NCI-H526 (cell line): ENCODE data around the gene GRIA1.
A peak's percentile ranks its signal among the peaks of the same experiment; 100 is the strongest.
"Not testable (repeated sequence)": the region's sequence is repeated elsewhere in the genome, so short reads cannot be mapped to it uniquely, and the experiment has no call there.

Experiments
- DNase-seq, 2 experiments: peaks; one replicate each; lab custom pipeline; 2025; lab: John Stamatoyannopoulos, UW

Gene GRIA1

DNA sequence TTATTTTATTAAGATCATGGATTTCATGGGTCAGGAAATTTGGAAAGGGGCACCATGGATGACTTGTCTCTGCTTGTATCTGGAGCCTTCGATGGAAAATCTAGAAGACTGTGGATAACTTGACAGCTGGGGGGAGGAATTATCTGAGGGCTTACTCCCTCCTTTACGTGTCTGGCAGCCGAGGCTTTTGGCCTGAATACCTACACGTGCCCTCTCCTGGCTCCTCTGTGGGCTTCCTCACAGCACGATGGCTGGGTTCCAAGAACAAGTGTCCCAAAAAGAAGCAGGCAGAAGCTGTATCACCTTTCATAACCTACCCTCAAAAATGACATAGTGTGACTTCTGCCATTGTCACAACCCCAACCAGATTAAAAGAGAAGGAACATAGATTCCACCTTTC lies 228.9 kb downstream of the GRIA1 start:
- DNase-seq = no peak

DNA sequence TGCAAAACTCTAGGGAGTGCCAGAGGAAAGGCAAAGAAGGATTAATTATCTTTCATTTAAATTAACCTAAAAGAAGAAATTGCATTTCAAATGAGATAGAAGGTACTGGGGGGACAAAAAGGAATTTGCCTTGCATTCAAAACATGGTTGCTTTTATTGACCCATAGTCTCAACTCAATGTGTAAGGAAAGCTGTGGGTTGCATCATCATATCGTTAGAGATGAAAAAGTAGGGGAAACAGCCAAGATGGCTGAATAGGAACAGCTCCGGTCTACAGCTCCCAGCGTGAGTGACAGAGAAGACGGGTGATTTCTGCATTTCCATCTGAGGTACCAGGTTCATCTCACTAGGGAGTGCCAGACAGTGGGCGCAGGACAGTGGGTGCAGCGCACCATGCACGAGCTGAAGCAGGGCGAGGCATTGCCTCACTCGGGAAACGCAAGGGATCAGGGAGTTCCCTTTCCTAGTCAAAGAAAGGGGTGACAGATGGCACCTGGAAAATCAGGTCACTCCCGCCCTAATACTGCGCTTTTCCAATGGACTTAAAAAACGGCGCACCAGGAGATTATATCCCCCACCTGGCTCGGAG lies 232.6 kb downstream of the GRIA1 start:
- DNase-seq = not testable (repeated sequence)

DNA sequence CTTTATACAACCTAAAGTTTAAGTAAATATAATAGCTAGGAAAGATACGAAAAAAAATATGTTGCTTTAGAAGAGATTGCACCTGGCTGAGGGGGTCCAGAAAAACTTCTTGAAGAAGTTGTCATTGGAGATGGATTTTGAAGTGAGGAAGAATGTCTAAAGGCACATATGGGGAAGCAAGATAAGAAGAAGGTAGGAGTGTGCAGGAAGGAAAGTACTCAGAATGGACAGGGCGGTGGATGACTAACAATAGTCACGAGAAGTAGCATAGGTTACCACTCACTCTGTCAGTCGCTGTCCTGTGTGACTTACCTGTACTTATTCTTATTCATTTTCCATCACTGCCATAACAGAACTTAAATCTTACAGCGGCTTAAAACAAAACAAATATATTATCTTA lies 251.6 kb downstream of the GRIA1 start:
- no peak for DNase-seq

DNA sequence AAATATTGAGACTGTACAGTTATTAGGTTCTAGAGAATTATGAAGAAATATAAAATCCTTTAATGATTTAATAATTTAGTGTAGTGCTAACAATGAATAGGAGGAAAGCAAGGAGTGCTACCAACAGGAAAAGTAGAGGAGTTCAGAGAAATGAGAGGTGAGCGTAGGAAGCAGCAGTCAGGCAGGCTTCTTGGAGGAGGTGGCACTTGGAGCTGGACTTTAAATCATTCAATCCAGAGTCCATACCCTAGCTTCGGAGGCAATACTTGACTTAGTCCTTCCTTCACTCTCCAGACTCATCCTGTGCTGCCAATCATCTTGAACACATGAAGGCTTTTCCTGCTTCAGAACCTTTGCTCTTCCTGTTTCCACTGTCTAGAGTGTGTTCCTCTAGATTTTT lies 254.3 kb downstream of the GRIA1 start:
- DNase-seq = no peak

DNA sequence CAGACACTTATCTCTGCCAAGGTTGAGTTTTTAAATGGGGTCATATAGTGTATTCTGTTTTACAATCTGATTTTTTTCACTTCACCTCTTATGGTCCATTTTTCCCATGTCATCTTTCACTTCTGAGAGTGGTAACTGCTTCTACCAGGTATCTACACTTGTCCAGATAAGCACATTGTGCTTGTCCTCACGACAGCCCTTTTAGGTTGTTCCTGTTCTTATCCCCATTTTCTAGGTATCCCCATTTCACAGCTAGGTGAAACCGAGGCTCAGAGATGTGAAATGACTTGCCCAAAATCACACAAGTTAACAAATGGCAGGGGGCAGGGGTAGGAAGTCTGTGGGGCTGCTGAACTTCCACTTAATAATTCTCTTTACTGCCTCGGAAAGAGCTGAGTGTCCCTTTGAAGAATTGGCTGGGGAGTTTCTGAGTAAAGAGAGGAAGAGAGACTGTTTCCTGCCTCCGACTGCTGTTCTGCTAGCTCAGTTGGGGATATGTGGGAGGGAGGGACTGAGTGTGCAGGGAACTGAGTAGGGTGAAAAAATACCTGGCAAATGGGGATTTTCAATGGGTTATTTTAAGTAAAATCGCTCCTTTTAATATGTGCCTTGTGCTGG lies 255.4 kb downstream of the GRIA1 start:
- no peak for DNase-seq

DNA sequence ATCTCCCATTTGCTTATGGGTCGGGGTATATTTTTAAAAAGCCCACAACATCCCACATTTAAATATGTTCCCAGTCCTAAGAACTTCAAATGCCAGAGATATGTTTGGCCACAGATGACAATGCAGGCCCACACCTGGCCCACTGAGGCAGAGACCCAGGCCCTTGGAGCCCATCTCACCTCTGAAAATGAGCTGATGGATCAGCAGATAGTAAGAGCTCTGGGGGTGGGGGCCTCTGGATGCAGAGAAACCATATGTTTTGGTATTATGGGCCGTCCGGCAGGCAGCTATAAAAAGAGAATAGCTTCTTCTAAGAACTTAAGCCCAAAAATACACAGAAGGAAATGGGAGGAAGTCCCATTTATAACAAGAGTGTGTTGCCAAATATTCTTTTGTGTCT lies 256.0 kb downstream of the GRIA1 start:
- no peak for DNase-seq

DNA sequence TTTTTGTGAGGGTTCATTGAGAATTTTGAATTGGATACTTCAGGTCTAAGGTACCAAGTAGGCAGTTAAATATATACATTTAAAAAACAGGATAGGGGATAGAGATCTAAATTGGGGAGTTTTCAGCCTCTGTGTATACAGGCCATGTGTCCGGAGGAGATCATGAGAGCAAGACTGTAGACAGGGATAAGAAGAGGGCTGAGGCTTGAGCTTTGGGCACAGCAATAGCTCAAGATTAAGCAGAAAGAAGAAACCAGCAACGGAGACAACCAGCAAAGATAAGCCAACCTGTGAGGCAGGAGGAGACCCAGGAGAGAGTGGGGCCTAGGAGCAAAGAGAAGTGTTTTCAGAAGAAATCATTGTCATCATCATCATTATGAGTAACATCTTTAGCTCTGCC lies 258.4 kb downstream of the GRIA1 start:
- no peak for DNase-seq

DNA sequence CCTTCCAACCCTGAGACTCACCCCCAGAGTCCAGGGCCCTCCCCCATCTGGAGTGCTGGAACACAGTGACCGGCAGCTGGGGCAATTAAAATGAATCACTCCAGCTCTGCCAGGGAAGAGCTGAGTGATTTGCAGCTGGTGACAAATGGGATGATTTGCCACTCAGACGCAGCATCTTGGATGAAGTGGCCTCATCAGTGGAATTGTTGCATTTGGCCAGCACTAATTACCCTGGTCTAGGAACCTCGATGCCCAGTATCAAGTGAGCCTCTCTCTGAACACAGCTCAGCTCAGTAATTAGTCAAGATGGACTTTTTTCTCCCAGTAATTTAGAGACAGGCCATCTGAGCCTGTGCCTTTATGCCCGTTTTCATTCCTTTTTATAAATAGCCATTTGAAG lies 259.5 kb downstream of the GRIA1 start:
- no peak for DNase-seq

DNA sequence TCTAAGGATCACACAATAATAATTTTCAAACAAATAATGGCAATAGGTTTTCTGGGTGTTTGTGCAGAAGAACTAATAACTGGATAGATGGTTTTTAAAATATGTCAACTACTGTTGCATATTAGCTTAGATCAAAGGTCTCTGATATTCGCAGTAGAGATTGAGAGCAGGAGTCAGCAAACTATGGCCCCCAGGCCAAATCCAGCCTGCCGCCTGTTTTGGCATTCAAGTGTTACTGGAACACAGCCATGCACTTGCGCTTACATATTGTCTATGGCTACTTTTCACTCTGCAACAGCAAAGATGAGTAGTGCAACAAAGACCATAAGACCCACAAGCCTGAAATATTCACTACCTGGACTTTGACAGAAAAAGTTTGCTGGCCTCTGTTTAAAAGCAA lies 260.8 kb downstream of the GRIA1 start:
- no peak for DNase-seq

DNA sequence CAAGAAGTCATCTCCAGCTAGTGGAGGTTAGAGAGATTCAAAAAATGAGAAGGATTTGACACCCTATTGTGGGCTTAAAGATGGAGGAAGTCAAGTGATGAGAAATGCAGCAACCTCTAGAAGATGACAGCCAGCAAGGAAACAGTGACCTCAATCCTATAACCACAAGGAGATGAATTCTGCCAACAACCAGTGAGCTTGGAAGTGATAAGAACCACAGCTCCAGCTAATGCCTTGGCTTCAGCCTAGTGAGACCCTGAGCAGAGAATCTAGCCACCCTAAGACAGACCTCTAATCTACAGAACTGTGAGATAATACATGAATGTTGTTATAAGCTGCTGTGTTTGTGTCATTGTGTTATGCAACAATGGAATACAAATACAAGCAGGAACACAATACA lies 262.4 kb downstream of the GRIA1 start:
- DNase-seq = no peak

DNA sequence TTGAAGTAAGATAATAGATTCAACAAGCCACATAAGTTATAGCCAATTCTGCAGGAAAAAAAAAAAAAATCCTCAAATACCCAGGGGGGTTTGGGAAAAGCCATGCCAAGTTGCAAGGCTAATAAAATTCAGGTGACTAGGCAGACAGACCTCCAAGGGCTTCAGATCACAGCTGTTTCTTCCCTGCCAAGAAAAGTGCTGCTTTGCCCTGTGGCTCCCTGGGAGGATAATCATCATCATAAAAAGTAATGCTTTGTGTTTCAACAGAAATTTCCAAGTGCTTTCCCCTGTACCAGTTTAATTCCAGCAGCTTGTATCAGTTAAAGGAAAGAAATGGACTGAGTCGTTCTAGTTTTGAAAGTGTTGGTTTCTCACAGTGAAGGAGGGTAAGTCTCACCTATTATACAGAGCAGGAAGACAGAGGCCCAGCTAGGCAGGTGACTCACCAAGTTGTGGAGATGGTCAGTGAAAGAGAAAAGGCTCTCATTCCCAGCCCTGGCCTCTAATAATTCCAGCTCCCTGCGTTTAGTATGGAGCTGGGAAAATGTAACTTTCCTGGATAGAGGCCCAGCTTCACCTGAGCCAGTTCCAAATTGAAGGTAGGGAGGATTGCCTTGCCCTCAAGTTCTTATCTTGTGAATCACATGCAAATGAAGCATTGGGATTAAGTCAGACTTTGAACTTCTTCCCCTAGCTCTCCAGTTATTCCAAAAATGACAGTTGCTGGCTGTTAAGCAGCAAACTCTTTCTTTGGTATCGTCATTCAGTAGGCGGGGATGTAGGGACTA lies 263.4 kb downstream of the GRIA1 start:
- no peak for DNase-seq

DNA sequence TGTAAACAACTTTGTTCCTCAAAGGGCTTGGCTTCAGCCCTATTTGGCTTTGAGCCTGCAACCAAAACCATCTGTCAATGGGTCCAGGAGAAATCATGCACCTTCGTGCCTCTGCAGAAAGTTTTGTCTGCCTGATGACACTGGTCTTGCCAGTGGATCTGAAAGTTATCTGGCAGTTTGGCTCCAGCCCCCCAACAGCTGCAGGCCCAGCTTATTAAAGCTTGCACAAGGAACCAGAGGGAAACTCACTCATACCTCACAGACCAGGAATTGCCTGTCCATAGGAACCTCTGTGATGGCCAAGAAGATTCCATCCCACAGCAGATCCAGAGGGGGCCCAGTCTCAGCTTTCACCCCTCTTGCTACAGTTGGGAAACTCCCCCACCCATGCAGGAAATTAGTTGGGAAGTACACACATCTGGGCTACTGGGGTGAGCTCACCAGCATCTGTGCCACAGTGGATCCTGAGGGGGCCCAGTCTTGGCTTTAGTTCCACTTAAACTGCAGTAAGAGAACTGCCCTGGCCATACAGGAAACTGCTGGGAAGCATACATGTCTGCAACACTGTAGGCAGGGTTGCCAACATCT lies 265.5 kb downstream of the GRIA1 start:
- no peak for DNase-seq

DNA sequence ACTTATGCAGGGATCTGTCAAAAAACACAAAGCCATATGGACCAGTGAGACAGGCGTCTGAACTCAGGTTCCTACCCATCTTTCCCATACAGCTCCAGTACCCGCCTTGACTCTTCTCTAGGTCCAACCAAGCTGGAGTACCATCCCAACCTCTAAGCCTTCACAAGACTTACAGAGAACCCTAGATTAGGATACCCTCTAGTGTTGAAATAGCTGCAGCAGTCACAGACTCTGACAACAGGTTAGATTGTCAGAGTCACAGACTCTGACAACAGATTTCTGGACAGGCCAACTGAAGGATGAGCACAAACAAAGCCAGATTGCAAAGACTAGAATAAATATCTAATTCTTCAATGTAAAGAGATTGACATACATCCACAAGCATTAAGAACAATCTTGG lies 266.1 kb downstream of the GRIA1 start:
- no peak for DNase-seq

DNA sequence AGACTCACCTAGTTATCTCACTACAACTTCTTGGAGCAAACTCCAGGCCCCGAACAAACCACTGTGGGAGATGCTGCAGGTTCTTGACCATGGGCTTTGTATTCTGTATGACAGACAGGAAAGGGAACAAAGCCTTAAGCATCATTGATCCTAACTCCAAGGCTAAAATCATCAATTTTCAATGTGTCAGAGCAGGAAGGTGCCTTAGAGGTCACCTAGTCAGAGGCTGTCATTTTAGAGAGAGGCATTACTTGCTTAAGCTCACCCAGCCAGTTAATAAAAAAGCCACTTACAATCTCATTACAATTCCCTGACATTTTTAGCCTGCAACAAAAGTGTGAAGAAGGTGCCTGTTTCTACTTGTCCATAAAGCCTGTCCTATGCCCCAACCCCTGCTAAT lies 275.5 kb downstream of the GRIA1 start:
- no peak for DNase-seq

DNA sequence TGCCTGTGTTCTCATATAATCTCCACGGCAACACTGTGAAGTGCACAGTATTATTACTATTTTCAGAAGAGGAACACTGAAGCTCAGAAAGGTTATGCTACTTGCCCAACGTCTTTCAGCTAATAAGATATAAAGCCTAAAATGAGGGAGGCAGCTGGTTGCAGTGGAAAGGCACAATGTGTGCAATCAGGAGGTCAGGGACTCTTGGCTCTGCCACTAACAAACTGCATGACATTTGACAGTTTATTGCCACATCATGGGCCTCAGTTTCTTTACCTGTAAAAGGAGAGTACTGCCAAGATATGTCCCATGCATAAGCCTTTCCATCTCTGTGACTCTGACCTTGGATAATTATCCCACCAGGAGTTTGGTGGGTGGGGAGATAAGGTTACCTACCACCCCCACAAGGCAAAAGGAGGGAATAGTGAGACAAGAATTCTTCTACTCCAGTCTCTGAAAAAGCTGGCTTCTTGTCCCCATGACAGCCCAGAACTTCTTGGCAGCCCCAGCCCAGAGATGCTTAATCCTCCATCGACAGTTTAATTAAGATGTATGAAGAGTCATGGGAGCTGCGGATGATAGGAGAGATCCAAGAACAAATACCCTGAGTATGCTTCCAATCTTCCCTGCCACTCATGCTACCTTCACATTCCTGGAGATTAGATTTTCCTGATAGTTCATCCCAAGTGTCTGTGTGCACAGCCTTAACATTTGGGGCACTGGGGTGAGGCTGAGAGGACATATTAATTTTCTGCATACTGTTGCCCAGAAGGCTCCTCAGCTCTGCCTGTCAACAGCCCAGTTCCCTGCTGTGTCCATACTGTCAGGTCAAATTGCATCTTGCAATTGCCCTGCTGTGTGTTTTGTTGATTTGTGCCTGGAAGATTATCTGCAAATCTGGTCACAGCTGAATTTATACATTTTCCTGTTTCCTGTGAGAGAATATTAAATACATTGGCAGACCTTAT lies 277.0 kb downstream of the GRIA1 start:
- no peak for DNase-seq

DNA sequence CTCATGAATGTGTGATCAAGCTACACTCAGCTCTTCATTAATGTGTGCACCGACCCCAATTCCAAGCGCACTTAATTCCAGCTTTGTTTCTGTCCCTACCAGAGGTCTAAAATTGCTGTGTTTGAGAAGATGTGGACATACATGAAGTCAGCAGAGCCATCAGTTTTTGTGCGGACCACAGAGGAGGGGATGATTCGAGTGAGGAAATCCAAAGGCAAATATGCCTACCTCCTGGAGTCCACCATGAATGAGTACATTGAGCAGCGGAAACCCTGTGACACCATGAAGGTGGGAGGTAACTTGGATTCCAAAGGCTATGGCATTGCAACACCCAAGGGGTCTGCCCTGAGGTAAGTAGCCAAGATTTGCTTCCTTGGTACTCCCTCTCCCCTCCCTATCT lies 279.6 kb downstream of the GRIA1 start:
- DNase-seq = no peak

DNA sequence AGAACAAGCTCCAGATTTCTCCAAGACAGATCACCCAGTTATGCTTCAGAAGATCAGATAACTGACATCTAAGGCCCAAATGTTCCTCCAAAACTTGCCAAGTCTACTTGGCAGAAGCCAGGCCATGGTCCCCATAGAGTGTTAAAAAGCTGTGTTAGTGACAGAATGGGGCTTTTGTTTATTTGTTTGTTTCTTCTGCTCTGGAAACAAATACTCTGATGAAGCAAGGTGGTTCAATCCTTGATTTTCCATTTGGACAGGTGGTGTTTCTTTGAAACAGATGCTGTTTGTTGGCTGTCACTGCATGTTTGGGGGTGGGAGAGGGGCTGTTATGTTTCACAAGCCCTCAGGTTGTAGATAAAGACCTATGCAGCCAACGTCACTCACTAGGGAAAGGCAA lies 284.2 kb downstream of the GRIA1 start:
- no peak for DNase-seq

DNA sequence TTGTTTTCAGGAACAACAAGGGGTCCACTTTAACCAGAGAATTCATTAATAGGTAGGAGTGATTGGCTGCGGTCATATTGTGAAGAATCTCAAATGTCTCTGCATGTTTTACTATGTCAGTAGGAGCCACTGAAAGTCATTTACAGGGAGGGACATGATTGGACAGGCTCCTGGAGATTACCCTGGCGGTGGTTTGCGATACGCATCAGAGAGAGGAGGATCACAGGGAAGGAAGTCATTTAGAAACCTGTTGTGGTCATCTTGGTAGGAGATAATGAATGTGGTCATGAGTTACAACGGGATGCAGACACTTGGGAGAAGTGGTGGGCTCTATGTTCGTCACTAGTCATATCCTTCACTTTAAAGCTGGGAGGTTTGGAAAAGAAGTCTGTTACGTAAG lies 285.5 kb downstream of the GRIA1 start:
- no peak for DNase-seq

DNA sequence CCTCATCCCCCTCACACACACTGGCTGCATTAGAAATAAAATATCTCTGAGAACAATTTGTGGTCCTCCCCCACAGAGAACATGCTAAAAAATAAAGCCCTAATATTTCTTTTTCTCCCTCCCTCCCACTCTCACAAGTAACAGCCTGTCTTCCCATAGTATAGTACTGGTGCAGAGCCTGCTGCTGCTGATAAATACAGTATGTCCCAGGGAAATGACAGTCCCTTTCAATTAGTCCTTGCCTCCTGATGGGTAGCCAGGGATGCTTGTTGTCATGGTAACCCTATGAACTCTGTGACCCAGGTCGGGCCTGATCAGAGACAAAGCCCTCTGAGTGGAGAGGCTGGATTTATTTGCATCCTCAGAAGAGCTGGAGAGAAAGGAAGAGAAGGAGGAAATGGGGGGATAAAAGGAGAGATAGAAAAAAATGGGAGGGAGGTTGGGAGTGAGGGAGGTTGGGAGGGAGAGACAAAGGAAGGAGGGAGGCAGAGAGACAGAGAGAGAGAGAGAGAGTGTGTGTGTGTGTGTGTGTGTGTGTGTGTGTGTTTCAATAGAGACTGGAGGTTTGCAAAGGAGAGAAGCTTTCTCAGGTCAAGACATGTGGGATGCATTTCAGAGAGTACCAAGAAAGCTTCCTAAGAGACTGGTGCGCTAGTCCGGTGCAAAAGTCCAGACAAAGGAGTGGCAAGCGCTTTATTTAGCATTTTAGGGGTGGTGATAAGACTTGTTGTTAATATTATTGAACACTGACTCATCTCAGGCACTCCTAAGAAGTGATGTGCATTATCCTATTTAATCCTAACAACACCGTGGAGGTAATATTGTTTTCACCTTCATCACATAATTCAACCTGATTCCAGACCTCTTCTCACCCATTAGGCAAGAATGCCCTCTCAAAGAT lies 287.5 kb downstream of the GRIA1 start:
- DNase-seq = peak in 1 of 2 experiments; percentile 9

DNA sequence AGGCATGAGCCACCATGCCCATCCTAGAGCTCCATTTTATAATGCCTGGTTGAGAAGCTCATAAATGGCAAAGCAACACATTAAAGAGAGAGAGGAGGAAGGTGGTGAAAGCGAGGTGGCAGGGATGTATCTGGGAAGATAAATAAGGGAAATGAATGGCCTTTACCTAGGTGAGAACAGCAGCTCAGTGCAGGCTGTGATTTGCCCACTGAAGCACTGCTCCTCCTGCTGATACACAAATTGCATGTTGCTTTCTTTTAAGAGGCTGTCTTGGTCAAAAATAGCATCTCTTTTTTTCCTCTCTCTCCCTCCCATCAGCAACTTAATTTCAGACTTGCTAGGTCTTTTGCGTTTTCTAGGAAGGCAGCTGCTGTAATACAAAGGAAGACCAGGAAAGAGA lies 289.4 kb downstream of the GRIA1 start:
- no peak for DNase-seq
